HG03571 (cell line): ENCODE data around the gene GASK1A.

Experiments used
- ATAC-seq: cut with Tn5 transposase; IDR thresholded peaks from one replicate; pipeline ENCODE4 v1.9.1; 2021; ENCODE audit not compliant: unreplicated experiment

Gene GASK1A

DNA sequence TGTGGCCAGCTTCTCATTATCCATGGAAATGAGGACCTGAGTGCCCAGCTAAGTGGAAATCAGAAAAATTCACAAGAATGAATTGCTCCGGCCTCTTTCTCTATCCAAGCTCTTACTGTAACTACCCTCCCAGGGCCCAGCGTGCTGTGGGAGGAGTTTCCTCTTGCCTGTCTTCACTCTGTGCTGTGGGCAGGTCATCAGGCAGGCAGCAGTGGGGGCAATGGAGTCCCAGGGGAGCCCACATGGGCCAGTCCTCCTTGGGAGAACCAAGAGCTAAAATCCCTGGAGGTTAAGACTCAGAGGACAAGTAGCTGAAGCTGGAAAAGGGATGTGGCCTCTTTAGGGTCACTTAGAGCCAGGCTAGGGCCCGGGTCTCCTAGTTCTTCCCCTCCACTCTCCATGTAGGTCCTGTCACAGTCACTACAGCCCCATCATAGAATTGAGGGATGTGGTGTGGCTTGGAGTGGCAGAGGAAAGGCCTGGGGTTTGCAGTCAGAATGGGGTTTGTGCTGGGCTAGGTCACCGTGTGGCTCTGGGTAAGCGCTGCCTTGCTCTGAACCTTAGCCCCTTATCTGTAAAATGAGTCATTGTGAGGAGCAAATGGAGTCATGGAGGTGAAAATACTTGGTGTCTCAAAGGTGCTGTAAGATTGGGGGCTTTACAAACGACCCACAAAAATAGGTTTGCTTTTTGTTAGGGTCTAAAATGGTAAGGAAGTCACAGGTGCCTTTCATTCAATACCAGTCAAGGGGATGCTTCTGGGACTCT, 3.7 kb downstream of the GASK1A start:
- ATAC-seq, result no peak

DNA sequence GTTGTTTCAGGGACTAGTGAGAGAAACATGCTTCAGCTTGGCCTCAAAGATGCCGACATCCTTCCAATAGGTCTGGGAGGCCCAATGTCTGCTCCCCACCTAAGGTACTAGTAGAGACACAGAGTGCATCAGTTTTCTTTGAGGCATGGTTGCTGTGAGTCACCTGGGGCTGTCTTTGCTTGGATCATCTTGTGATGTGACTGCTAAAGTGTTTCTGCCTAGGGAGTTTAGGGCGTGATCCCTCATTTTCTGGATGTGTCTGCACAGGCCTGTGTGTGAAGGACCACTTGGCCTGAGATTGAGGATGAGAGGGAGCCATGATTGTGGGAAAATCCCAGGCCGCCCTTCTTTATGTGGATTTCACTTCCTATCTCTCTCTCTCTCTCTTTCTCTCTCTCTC, 4.8 kb downstream of the GASK1A start:
- no peak for ATAC-seq

DNA sequence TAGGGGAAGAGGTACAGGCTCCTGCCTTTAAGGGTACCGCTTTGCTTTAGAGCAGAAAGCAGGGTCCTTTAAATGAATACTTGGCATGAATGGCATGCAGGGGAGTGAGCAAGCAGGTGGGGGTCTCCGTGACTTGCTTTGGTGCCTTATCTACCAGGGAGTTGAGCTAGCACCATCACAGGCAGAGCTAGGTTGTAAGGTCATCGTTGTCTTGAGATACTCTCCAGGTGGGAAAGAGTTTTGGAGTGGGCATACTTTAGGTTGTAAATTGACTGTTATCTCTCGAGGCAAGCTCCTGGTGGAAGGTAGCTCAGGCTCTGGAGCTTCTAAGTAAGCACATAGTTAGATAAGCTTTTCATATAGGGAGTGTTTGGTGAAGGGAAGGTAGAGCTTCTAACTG, 5.6 kb downstream of the GASK1A start:
- no peak for ATAC-seq

DNA sequence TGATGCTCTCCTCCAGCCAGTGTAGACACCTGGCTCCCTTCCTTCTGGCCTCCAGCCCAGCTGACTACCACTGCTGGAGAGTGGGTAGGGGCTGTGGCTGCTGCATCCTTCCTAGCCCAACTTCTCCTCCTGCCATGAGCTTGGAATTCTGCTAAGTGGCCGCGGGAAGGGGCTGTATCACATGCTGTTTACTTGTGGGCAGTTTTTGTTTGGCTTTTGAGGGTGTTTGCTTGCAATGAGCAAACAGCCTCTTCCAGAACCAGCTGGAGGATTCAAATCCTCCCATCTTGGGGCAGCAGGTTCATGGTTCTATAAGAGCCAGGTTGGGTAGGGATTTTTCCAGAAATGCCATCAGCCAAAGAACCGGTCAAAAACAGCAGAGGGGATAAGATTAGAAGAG, 9.0 kb downstream of the GASK1A start:
- ATAC-seq, result no peak

DNA sequence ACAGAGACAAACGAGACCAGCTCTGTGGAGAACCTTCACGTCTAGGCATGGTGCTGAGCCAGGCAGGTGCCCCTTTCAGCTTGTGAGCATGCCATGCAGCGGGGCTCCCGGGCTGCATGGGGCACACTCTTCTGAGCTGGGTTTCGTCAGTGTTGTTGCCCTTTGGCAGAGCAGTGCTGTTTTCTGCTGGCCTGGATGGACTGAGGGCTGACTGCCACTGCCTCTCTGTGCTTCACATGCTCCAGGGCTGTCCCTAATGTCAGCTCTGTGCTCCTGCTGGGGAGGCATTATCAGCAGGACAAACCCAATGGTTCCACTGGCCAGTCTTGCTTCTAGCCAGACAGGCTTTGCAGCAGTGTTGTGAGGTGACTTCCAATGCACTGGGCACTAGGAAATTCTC, 9.5 kb downstream of the GASK1A start:
- ATAC-seq, result no peak

DNA sequence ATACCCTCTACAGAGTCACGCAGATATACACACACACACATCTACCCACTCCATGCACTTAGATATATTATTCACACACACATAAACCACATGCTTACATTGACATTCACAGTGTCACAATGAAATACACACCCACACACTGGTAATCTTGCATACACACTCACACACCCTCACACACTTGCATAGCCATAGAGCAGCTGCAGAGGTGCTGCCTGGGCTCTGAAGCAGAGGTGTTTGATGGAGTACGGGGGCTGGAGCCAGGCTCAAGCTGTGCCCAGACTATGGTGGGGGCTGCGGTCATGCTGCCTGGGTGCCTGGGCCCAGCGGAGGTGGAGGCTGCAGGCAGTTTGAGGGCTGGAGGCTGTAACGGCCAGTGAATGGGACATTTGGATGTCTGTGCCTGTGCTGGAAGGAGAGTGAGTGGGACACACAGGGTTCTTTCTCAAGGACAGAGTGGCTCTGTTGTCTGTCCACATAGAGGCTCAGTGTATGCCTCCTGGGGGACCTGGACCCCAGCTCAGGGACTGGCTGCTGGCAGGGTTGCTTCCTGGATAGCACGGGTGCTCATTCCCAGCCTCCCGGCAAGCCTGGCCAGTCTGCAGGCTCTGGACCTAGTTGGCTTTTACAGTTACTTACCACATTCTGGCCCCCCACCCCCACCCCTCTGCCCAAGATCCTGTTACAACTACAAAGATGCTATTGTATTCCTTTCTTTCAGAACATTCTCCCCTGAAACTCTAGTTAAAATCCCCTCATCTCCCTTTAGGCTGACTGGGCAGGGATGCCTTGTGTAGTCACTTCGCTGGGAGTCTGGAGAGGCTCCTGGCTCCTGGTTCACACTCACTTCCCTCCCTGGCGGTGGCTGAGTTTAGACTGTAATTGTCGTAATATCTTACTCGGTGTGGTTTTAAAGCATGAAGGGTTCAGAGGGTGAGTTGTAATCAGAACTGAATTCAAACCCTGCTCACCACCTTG, 12.5 kb downstream of the GASK1A start:
- no peak for ATAC-seq

DNA sequence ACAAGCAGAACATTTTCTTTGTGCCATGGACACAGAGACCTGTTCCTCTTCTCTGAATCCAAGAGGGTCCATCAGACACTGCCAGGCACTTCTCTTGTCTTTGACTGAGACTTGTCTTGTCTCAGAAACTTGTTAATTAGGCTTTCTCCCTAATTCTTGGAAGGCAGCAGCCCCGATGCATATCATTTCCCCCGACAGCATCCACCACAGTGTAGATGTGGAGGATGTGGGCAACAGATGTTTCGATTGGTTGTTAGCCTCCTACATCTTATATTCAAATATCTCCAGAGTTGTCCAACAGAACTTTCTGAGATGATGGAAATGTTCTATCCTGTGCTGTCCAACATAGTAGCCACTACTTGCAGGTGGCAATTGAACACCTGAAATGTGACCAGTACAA, 15.5 kb downstream of the GASK1A start:
- no peak for ATAC-seq

DNA sequence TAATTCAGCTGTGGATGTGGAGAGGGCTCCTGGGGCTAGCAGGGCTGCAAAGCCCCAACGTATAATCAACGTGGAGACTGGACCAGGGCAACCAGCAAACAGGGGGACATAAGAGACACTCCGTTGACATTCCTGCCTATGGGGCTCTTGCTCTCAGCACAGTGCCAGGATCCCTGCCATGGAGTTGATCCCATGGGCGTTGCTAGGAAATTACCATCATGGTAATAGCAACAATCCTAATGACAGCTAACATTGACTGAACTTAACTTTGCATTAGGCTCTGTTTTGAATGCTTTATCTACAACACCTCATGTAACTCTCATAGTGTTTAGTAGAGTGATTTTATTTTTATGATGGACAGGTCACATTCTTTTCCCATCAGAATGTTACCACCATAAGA, 16.9 kb downstream of the GASK1A start:
- no peak for ATAC-seq

DNA sequence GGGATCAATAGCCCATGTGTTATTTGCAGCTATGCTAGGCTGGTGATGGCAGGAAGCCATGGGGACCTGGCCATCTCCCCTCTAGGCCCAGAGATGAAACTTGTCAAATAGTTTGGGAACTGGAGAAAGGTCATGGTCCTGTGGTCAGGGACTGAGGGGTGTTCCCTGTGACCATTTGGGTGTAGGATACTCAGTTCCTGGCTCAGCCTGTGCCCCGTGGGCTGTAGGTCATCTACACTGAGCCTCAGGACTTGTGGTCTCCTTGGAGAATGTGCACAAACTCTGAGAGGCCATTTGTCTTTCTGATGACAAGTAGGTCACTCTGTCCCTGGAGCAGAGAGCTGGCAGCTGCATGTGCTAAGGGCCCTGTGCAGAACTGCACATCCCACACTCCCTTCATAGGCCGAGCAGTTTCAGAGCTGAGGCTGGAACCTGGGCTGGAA, 17.5 kb downstream of the GASK1A start:
- no peak for ATAC-seq

DNA sequence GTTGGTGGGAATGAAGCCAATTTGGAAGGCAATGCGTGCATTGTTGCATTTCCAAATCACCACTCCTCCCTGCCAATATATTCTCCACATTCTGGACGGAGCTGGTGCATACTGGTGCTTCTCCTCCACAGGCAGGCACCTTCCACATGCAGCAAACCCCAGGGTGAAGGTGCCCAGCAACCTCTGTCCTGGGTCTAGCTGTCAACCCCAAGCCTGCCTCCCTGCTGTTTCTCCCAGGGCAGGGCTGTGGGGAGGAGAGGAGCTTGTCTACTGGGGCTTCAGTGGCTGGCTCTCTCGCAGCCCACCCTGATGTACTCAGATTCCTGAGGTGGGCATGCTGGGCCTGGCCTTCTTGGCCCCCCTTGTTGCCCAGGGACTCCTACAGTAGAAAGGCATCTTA, 20.1 kb downstream of the GASK1A start:
- ATAC-seq, result no peak

DNA sequence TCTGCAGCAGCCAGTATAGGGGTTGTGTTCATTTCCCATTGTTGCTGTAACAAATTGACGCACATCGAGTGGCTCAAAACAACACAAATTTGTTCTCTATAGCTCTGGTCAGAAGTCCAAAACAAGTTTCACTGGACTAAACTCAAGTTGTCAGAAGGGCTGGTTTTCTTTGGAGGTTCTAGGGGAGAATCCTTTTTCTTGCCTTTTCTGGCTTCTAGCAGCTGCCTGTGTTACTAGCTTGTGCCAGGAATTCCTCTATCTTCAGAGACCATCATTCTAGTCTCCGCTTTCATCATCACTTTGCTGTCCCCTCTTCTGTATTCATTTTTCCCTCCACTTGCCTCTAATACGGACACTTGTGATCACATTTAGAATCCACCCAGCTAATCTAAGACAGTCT, 20.5 kb downstream of the GASK1A start:
- ATAC-seq, result no peak

DNA sequence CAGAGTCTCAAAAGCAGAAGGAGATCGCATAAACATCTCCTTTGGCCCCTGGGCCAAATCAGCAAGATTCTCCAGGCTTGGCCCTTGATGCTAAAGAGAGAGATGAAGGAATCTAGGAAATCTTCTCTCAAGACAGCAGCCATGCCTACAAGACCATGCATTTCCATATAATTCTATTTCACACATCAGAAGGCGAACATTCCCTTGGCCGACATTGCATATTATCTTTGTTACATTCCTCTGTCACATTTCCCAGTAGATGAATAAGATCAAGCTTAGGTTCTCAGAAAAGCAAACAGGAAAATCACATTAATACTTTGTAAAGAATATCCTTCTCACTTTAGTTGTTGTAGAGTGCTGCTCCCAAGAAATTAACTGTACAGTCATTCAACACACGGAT, 21.3 kb downstream of the GASK1A start:
- no peak for ATAC-seq

DNA sequence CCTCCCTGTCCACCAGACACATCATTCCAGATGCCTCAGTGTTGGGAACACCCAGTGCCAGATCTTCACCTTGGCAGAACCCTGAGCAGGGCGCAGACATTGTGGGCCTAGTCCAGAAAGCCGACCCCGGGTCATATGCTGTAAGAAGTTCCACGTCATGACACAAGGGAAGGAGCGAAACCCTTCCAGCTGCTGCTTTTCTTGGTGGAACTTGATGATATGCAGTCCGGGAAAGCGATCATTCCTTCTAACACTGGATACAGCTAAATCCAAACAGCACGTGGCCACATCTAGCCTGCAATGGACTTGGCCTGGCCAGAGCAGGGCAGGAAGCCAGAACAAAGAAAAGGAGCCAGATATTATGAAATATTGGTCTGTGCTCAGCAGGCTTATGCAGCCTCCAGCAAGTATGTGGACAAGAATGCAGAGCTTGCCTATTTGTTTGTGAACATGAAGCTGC, 22.0 kb downstream of the GASK1A start:
- ATAC-seq, result no peak

DNA sequence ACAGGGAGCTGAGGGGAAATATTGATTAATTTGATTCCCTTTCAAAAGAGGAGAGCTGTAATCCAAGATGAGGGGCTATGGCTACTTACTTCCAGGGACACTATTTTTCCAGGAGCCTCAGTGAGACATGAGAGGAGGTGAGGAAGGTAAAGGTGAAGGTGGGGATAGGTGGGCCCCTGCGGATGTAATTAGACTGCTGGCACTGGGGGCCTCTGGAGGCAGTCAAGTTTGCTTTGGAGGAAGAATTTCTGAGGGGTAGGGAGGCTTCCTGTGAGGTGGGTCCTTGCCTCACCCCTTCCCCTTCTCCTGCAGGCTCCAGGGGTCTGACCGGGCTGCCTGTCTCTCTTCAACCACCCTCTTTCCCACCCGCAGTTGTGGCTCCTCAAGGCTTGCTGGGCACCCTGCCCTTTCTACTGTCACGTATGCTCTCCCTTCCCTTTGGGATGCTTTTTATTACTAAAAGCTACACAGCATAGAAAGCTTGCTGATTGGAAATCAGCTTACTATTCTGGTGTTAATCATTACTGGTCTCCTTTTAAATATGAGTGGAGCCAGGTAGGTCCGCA, 22.5 kb downstream of the GASK1A start:
- ATAC-seq, result no peak

DNA sequence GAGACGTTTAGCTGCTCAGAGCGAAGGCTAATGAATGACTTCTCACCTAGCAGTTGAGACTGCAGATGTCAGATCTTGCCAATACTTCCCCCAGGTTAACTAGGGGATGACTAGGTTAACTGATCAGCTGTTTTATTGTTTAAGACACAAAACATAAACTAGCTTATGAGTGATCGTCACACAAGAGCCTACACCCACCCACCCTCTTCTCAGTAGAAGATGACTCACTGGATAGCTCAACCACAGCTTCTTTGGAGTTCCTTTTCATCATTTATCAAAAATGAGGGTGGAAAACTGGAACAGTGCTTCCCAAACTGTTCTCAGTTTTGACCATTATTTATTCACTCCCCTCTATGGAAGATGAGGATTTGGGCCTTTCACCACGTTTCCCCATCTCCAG, 25.2 kb downstream of the GASK1A start:
- ATAC-seq, result no peak

DNA sequence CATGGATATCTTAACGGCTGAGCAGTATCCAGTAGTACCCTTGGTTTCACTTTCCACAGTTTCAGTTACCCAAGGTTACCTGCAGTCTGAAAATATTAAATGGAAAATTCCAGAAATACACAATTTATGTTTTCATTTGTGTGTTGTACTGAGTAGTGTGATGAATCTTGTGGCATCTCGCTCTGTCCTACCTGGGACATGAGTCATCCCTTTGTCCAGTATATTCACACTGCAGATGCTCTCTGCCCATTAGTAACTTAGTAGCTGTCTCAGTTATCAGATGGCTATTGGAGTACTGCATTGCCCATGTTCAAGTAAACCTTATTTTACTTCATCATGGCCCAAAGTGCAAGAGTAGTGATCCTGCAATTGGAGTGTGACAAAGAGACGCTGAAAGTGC, 26.1 kb downstream of the GASK1A start:
- no peak for ATAC-seq

DNA sequence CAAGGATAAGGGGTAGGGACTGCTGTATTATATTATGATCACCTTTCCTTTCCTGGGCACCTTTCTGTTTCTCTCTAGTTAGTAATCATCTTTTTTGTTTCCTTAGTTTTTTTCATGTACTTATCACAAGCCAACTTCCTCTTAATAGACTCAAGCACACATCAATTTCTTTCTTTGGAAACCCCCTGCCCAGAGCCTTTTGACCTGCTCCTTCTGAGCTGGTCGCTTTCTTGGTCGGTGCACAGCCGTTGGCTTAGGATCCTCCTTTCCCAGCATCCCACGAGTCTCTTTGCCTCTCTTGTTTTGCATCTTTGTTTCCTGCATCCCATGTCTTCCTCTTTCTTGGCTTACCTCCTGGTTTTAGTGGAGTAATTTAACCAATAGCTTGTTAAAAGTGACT, 26.9 kb downstream of the GASK1A start:
- no peak for ATAC-seq

DNA sequence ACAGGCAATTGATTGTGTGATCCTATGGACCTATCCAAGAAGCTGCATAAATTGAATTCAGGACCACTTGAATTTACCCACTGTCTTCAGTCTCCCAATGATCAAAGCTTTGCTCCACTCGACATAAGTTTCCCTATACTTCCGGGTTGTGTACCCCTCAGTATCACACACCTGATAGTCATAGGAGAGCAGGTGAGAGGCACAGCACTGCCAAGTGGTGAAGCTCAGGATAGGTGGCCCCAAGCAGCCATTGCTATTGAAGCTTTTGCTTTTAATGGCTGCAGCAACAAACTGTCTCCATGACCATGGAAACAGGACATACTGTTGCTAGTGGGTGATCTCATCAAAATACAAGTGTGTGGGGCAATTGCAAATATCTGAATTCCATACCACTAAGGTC, 27.7 kb downstream of the GASK1A start:
- no peak for ATAC-seq

DNA sequence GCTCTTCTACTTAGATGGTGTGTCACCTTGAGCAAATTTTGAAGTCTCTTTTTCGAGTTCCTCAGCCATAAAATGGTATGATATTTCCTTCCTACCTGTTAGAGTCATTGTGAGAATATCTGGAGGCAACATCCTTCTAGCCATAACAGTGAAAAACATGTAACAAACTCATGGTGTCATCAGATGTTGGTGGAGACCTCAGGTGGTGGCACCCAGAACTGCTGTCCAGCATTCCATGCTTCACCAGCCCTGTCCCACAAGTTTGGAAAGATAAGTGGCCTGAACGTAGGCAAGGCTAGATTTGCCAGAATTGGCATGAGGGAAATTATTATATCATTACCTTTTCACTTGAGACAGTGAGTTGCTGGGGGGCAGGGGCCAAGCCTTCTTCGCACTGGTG, 30.4 kb downstream of the GASK1A start:
- no peak for ATAC-seq

DNA sequence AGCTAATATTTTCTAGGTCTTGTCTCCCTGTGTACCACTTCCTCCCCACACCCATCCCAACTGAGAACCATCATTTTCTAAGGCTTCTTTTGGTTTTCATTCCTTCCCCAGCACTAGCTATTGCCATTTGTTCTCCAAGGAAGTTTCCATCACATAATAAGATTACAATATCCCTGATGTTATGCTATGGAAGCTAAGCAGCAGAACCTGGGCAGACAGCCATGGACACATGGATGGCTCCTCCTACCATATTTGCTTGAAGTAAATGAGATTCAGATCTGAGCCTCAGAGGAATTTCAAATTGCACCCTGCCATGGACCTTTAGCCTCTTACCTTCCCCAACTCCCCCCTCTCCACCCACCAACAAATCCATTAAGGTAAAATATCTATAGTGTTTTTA, 31.5 kb downstream of the GASK1A start:
- ATAC-seq, result no peak

DNA sequence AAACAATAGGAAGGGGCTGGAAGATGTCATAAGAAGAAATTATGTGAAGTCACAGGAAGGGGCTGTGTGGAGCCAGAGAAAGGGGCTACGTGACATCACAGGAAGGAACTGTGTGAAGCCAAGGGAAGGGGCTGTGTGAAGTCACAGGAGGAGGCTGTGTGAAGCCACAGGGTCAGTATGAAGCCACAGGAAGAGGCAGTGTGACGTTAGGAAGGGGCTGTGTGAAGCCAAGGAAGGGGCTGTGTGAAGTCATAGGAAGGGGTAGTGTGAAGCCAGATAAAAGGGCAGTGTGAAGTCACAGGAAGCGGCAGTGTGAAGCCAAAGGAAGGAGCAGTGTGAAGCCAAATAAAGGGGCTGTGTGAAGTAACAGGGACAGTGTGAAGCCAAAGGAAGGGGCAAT, 32.5 kb downstream of the GASK1A start:
- ATAC-seq, result no peak

DNA sequence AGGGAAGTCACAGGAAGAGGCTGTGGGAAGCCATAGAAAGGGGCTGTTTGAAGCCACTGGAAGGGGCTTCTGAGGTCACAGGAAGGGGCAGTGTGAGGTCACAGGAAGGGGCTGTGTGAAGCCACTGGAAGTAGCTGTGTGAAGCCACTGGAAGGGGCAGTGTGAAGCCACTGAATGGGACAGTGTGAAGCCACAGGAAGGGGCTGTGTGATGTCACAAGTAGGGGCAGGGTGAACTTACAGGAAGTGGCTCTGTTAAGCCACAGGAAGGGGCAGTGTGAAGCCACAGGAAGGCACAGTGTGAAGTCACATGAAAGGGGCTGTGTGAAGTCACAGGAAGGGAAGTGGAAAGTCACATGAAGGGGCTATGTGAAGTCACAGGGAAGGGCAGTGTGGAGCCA, 33.1 kb downstream of the GASK1A start:
- ATAC-seq, result no peak
